ENCODE results near the gene CEP41.

- TF ChIP-seq POLR2A (IDR thresholded peaks at IDR 0.05; ENCODE audit: low read length) (no peak), RFX5 (IDR thresholded peaks at IDR 0.05) (no peak), CTCF (IDR thresholded peaks at IDR 0.05) (no peak), BHLHE40 (IDR thresholded peaks at IDR 0.05; ENCODE audit: low read depth, low read length) (no peak), MYC (IDR thresholded peaks at IDR 0.05; ENCODE audit: borderline replicate concordance, low read length) (no peak), EP300 (IDR thresholded peaks at IDR 0.05) (no peak), RAD21 (conservative IDR thresholded peaks at IDR 0.05 in 1 of 2, IDR thresholded peaks at IDR 0.05 in 1 of 2) (no peak), ZFP36 (IDR thresholded peaks at IDR 0.05; ENCODE audit: borderline replicate concordance, partially characterized antibody) (no peak), E2F6 (IDR thresholded peaks at IDR 0.05; ENCODE audit: borderline replicate concordance, low read depth) (no peak), REST (IDR thresholded peaks at IDR 0.05) (no peak), BCL3 (IDR thresholded peaks at IDR 0.05) (no peak), MAX (IDR thresholded peaks at IDR 0.05) (no peak), CHD2 (IDR thresholded peaks at IDR 0.05; ENCODE audit: low read length, partially characterized antibody) (no peak)
Observed at GRCh38 chr7:130363026-130363847, 77.6 kb downstream of the CEP41 start.
